SH-SY5Y (cell line): Measurements from ENCODE around the gene KCNG2.

ENCODE experiments used
- GATA2 ChIP-seq: IDR thresholded peaks from 2 replicates; pipeline ENCODE4 v1.6.1; 2011; ENCODE audit warnings: mild to moderate bottlenecking, low read depth, low read length
- GATA3 ChIP-seq: IDR thresholded peaks from 2 replicates; pipeline ENCODE4 v1.6.1; 2011; ENCODE audit warnings: low read depth, mild to moderate bottlenecking, low read length, moderate library complexity

- TF ChIP-seq GATA2 (no peak), GATA3 (no peak)
Observed at GRCh38 chr18:79778291-79778791, 19.4 kb upstream of the KCNG2 start.
